ENCODE results near the gene UPK1B. TPM values are rescaled to one million over a fixed set of nuclear protein-coding genes. Genes with fewer than 3 reads are reported as not detected.
"Not testable (repeated sequence)": the region's sequence is repeated elsewhere in the genome, so short reads cannot be mapped to it uniquely, and the experiment has no call there.

UPK1B gene
- total RNA-seq, 4 donors from 2014 or later, result 2.1 to 2.2 TPM; not detected in 2

- no peak for TF ChIP-seq POLR2AphosphoS5 (IDR thresholded peaks at IDR 0.05)
- Histone ChIP-seq H3K36me3 (no peaks in the 10 kb centered on the region), H3K27ac (no peak overlapping the region), H3K4me1 (no peaks in the 10 kb centered on the region), H3K27me3 (no peaks in the 10 kb centered on the region), H3K9me3 (no peaks in the 10 kb centered on the region), H3K4me3 (no peak overlapping the region)
- WGBS, result 60% methylated on average over 2 of the region's 2 CpGs
- DNase-seq (ENCODE audit: low spot score in 2 of 2), result no peak
Observed at GRCh38 chr3:119161240-119161639, 12.2 kb upstream of the UPK1B start.

GRCh38 chr3:119164745-119165144 is 8.7 kb upstream of the UPK1B start:
- not testable (repeated sequence) for H3K27me3 ChIP-seq; H3K4me1 ChIP-seq; DNase-seq (ENCODE audit: low spot score in 2 of 2); H3K36me3 ChIP-seq; H3K9me3 ChIP-seq; H3K4me3 ChIP-seq; H3K27ac ChIP-seq
- 87% methylated on average over 9 of the region's 9 CpGs for WGBS

GRCh38 chr3:119170821-119171220 is 2.6 kb upstream of the UPK1B start:
- Histone ChIP-seq H3K4me3 (no peak overlapping the region), H3K27me3 (no peaks in the 10 kb centered on the region), H3K4me1 (no peaks in the 10 kb centered on the region), H3K27ac (no peak overlapping the region), H3K36me3 (no peaks in the 10 kb centered on the region), H3K9me3 (no peaks in the 10 kb centered on the region)
- 77% methylated on average over 3 of the region's 3 CpGs for WGBS
- TF ChIP-seq EP300 (IDR thresholded peaks at IDR 0.05) (no peak), POLR2AphosphoS5 (IDR thresholded peaks at IDR 0.05) (no peak), POLR2A (IDR thresholded peaks at IDR 0.05) (no peak), CTCF (IDR thresholded peaks at IDR 0.05) (no peak)
- DNase-seq (ENCODE audit: low spot score in 2 of 2), result no peak

- Histone ChIP-seq H3K4me1 (no peaks in the 10 kb centered on the region), H3K36me3 (no peaks in the 10 kb centered on the region), H3K27ac (no peak overlapping the region), H3K27me3 (no peaks in the 10 kb centered on the region), H3K4me3 (no peak overlapping the region), H3K9me3 (no peaks in the 10 kb centered on the region)
- no peak for DNase-seq (ENCODE audit: low spot score in 2 of 2)
- TF ChIP-seq POLR2A (IDR thresholded peaks at IDR 0.05) (no peak), POLR2AphosphoS5 (IDR thresholded peaks at IDR 0.05) (no peak), EP300 (IDR thresholded peaks at IDR 0.05) (no peak), CTCF (IDR thresholded peaks at IDR 0.05) (no peak)
- WGBS, result 62% methylated on average over 10 of the region's 10 CpGs
Observed at GRCh38 chr3:119175872-119176756, 2.7 kb downstream of the UPK1B start.

- DNase-seq (ENCODE audit: low spot score in 2 of 2), result no peak
- TF ChIP-seq POLR2AphosphoS5 (IDR thresholded peaks at IDR 0.05) (no peak), POLR2A (IDR thresholded peaks at IDR 0.05) (no peak), EP300 (IDR thresholded peaks at IDR 0.05) (no peak), CTCF (IDR thresholded peaks at IDR 0.05) (no peak)
- Histone ChIP-seq H3K4me1 (no peaks in the 10 kb centered on the region), H3K36me3 (no peaks in the 10 kb centered on the region), H3K27ac (no peak overlapping the region), H3K27me3 (no peaks in the 10 kb centered on the region), H3K4me3 (no peak overlapping the region), H3K9me3 (no peaks in the 10 kb centered on the region)
- 78% methylated on average over 4 of the region's 4 CpGs for WGBS
Observed at GRCh38 chr3:119176778-119177177, 3.4 kb downstream of the UPK1B start.

GRCh38 chr3:119177321-119177720 is 3.9 kb downstream of the UPK1B start:
- Histone ChIP-seq H3K36me3 (no peaks in the 10 kb centered on the region), H3K4me1 (no peaks in the 10 kb centered on the region), H3K27me3 (no peaks in the 10 kb centered on the region), H3K4me3 (no peak overlapping the region), H3K27ac (no peak overlapping the region), H3K9me3 (no peaks in the 10 kb centered on the region)
- TF ChIP-seq POLR2A (IDR thresholded peaks at IDR 0.05) (no peak), CTCF (IDR thresholded peaks at IDR 0.05) (no peak), POLR2AphosphoS5 (IDR thresholded peaks at IDR 0.05) (no peak), EP300 (IDR thresholded peaks at IDR 0.05) (no peak)
- DNase-seq (ENCODE audit: low spot score in 2 of 2), result no peak
- 66% methylated on average over 4 of the region's 4 CpGs for WGBS

Data from suprapubic skin (tissue), 4 donors.